HepG2 (cell line): ENCODE results near the gene MYO3B. TPM values are rescaled to one million over a fixed set of nuclear protein-coding genes. Genes with fewer than 3 reads are reported as not detected.

Experiments used
- AGO1 ChIP-seq: fragments of 200-400 bp; formaldehyde crosslinking; IDR thresholded peaks from 2 replicates; pipeline ENCODE4 v1.6.1; 2017; ENCODE audit warnings: mild to moderate bottlenecking, low read depth, low read length, moderate library complexity; ENCODE audit not compliant: poor library complexity, severe bottlenecking
- CCAR2 ChIP-seq: fragments of 200-400 bp; formaldehyde crosslinking; optimal IDR thresholded peaks from 2 replicates; pipeline ENCODE3; 2018; ENCODE audit warnings: low read depth, mild to moderate bottlenecking, low read length, moderate library complexity
- CSRNP2 ChIP-seq: sonication (generic); formaldehyde crosslinking; conservative IDR thresholded peaks from 2 replicates; pipeline ENCODE4 v1.8.0; 2022; ENCODE audit warnings: low read depth, missing genetic modification reagents
- FOXK2 ChIP-seq: fragments of 450-650 bp; IDR thresholded peaks from 2 replicates; pipeline ENCODE4 v1.6.1; 2016
- MTA1 ChIP-seq: sonication (generic); formaldehyde crosslinking; IDR thresholded peaks from 2 replicates; pipeline ENCODE4 v1.4.0; 2020; ENCODE audit warnings: missing genetic modification reagents, mild to moderate bottlenecking, borderline replicate concordance
- PTBP1 ChIP-seq: fragments of 200-400 bp; formaldehyde crosslinking; IDR thresholded peaks from 2 replicates; pipeline ENCODE4 v1.6.1; 2018; ENCODE audit warnings: low read length, low read depth; ENCODE audit not compliant: poor library complexity, severe bottlenecking
- RAD21 ChIP-seq: fragments of 450-650 bp; formaldehyde crosslinking; IDR thresholded peaks from 2 replicates; pipeline ENCODE4 v1.5.0; 2020; ENCODE audit warnings: mild to moderate bottlenecking
- REST ChIP-seq, 2 experiments: IDR thresholded peaks; 2 replicates each; pipeline ENCODE4 v1.6.1; 2011 to 2012; ENCODE audit warnings: low read length in 2 of 2, borderline replicate concordance in 1 of 2, low read depth in 1 of 2, mild to moderate bottlenecking in 1 of 2, moderate library complexity in 1 of 2
- SAP130 ChIP-seq: IDR thresholded peaks from 2 replicates; pipeline ENCODE4 v1.6.1; 2016; ENCODE audit warnings: low read depth
- TIGD3 ChIP-seq: sonication (generic); formaldehyde crosslinking; IDR thresholded peaks from 2 replicates; pipeline ENCODE4 v1.5.1; 2020; ENCODE audit warnings: mild to moderate bottlenecking, missing genetic modification reagents, borderline replicate concordance
- ZBTB14 ChIP-seq: sonication (generic); formaldehyde crosslinking; IDR thresholded peaks from 2 replicates; pipeline ENCODE4 v1.4.0; 2020; ENCODE audit warnings: missing genetic modification reagents
- ZFP90 ChIP-seq: sonication (generic); formaldehyde crosslinking; IDR thresholded peaks from 2 replicates; pipeline ENCODE4 v1.8.0; 2022; ENCODE audit warnings: missing genetic modification reagents, mild to moderate bottlenecking, inconsistent platforms, borderline replicate concordance
- ZNF256 ChIP-seq: sonication (generic); formaldehyde crosslinking; conservative IDR thresholded peaks from 2 replicates; pipeline ENCODE4 v1.4.0; 2020; ENCODE audit warnings: missing genetic modification reagents
- ZNF451 ChIP-seq: sonication (generic); formaldehyde crosslinking; IDR thresholded peaks from 2 replicates; pipeline ENCODE4 v1.5.0; 2020; ENCODE audit warnings: mild to moderate bottlenecking, missing genetic modification reagents
- ZXDC ChIP-seq: sonication (generic); formaldehyde crosslinking; IDR thresholded peaks from 2 replicates; pipeline ENCODE4 v1.5.0; 2020; ENCODE audit warnings: mild to moderate bottlenecking, missing genetic modification reagents
- polyA plus RNA-seq, 8 experiments: library from polyadenylated mRNA; depleted of rRNA in 3 of 8; stranded (reverse) in 7 of 8; unstranded in 1 of 8; fragments of >200 nt; fragmentation: Illumina TruSeq in 4 of 8; extraction: Trizol in 4 of 8; gene quantifications; 2 replicates each; pipeline versions ENCODE4 v1.2.1 to v1.2.3, GENCODE V29; 2011 to 2016; ENCODE audit warnings: low read depth in 4 of 8, missing spikeins in 1 of 8, mixed read lengths in 1 of 8; ENCODE audit not compliant: insufficient read depth in 1 of 8
- total RNA-seq, 5 experiments: library from RNA; depleted of rRNA; stranded (reverse); fragments of >200 nt; fragmentation: Illumina TruSeq; extraction: Trizol; gene quantifications; 2 replicates each; pipeline ENCODE4 v1.2.3, GENCODE V29; 2016; ENCODE audit warnings: low read depth in 1 of 5

MYO3B gene
- total and polyA plus RNA-seq, 2 of the 13 experiments (the other 11 are each of a cell fraction or from before 2014, with no cell fraction given) = 0.01 TPM; not detected in 1

- TF ChIP-seq REST (IDR thresholded peaks at IDR 0.05; ENCODE audit: borderline replicate concordance in 1 of 2, low read depth in 1 of 2, low read length in 2 of 2) = peak in 1 of 2 experiments; percentile 28; a peak in 1 of 4 replicates
- TF ChIP-seq TIGD3 (CRISPR knock-in tag) = no peak
- no peak for TF ChIP-seq MTA1 (CRISPR knock-in tag)
- TF ChIP-seq ZNF451 (CRISPR knock-in tag) = no peak
- TF ChIP-seq RAD21 (CRISPR knock-in tag) = no peak
- TF ChIP-seq ZFP90 (CRISPR knock-in tag) = no peak
- TF ChIP-seq CCAR2 = no peak
- no peak for TF ChIP-seq ZXDC (CRISPR knock-in tag)
- no peak for TF ChIP-seq ZBTB14 (CRISPR knock-in tag)
- TF ChIP-seq FOXK2 = peak; percentile 59; the same call in 1 of the 2 replicates
- no peak for TF ChIP-seq PTBP1
- no peak for TF ChIP-seq ZNF256 (CRISPR knock-in tag)
- TF ChIP-seq CSRNP2 (CRISPR knock-in tag) = no peak
- TF ChIP-seq AGO1 = no peak
- TF ChIP-seq SAP130 (CRISPR knock-in tag) = peak; percentile 68
These were observed 20.8 kb upstream of the MYO3B start (continued) for GRCh38 chr2:170157025-170157684.
